ENCODE measurements around the gene DIAPH1.

DIAPH1 gene

DNA sequence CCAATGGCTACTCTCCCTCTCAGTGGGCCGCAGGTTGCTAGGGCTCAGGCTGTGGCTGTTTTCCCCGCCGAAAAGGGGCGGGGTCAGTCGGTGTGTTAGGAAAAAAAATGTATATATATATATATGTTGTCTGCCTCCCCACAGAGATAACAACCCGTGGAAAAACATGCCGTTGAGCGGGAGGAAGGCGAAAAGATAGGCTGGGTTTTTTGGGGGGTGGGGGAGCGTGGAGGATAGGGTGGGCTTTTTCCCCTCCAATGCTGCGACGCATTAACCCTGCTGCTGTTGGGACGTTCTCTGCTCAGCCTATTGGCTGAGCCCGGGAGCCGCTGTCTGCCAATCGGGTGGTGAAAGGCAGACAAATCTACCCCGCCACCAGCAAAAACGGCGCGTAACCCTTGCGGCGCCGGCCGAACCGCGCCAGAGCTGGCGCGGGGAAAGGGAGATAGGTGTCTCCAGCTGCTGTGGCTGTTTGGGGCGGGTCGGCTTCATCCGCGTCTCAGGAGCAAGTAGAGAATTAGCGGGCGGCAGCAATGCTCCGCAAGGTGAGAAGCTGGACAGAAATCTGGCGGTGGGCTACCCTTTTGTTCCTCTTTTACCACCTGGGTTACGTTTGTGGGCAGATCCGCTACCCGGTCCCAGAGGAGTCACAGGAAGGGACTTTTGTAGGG is 134.0 kb downstream of the DIAPH1 start, which contains the start of gene PCDHGC4:
TSS of gene PCDHGC4 (plus strand) at position 390 of the 671 bp plus-strand sequence. CDS start at position 534, 144 bp downstream.
- peak; percentile 35 for DNase-seq (ENCODE audit: extremely low spot score)
- POLR2A ChIA-PET: no interaction called here
- CTCF ChIA-PET: interaction anchor here (0.7 to 3.5 kb wide), 14 partner anchors 8 to 79 kb away, joined by 3 to 28 read pairs (median 5); partner anchors contain the start of genes PCDHGA10, PCDHGB7 and PCDHGC3
- no peak for TF ChIP-seq CTCF (IDR thresholded peaks at IDR 0.05; ENCODE audit: control extremely low read depth, extremely low read depth, low read depth, missing control alignments)

DNA sequence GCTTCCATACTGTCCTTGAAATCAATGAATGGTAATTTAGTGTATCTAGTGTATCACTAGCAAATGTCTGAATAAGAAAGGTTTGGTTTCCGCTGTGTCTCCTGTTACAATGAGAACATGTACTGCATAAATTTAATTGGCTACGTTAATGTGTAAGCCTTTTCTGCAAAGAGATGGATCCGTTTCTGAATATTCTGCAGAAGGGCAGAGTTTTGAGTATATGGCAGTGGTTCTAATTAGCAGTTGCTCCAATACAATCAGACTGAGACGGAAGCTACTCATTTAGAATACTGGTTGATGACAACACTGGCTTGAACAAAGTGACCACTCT is 134.5 kb downstream of the DIAPH1 start:
- ChIA-PET POLR2A (no interaction called here), CTCF (interaction anchor here (0.7 to 4.3 kb wide), 13 partner anchors 9 to 80 kb away, joined by 3 to 22 read pairs (median 5); partner anchors contain the start of genes PCDHGA10, PCDHGA11 and PCDHGC3)
- no peak for TF ChIP-seq CTCF (IDR thresholded peaks at IDR 0.05; ENCODE audit: control extremely low read depth, extremely low read depth, low read depth, missing control alignments)
- no peak for DNase-seq (ENCODE audit: extremely low spot score)

DNA sequence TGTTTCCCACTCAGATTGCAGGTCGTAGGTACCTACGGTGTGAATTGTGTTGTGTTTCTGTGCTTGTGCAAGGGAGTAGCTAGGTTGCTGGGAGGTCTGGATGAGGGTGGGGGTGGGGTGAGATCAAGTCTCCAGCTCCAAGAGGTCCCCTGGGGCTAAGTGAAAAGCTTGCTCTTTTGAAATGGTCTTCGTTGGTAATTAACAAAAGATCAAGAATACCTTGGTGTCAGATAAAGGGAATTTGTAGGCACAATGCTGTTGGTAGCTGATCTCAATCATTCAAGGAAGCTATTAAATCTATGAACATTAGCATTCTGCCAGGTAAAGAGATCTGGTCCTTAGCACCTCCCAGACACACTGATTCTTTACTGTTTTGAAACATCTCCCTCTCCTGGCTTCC is 134.9 kb downstream of the DIAPH1 start:
- ChIA-PET POLR2A (no interaction called here), CTCF (interaction anchor here (1.0 to 4.3 kb wide), 13 partner anchors 8 to 94 kb away, joined by 3 to 22 read pairs (median 4); partner anchors contain the start of genes PCDHGA10, PCDHGA11 and PCDHGC3)
- no peak for DNase-seq (ENCODE audit: extremely low spot score)
- no peak for TF ChIP-seq CTCF (IDR thresholded peaks at IDR 0.05; ENCODE audit: control extremely low read depth, extremely low read depth, low read depth, missing control alignments)

GRCh38 chr5:141479776-141480175 is 139.0 kb downstream of the DIAPH1 start:
- no peak for TF ChIP-seq CTCF (IDR thresholded peaks at IDR 0.05; ENCODE audit: control extremely low read depth, extremely low read depth, low read depth, missing control alignments)
- ChIA-PET CTCF (interaction anchor here (0.9 to 1.5 kb wide), 4 partner anchors 9 to 159 kb away, joined by 3 to 7 read pairs (median 6); partner anchors contain the start of gene TAF7), POLR2A (no interaction called here)
- no peak for DNase-seq (ENCODE audit: extremely low spot score)

- POLR2A ChIA-PET: no interaction called here
- CTCF ChIA-PET: interaction anchor here (0.8 to 8.6 kb wide), 7 partner anchors 9 to 85 kb away, joined by 3 to 130 read pairs (median 4); partner anchors contain the start of gene PCDHGA10
- no peak for DNase-seq (ENCODE audit: extremely low spot score)
- peak; percentile 4 for TF ChIP-seq CTCF (IDR thresholded peaks at IDR 0.05; ENCODE audit: control extremely low read depth, extremely low read depth, low read depth, missing control alignments)
These were observed 140.4 kb downstream of the DIAPH1 start for GRCh38 chr5:141478321-141478945.

DNA sequence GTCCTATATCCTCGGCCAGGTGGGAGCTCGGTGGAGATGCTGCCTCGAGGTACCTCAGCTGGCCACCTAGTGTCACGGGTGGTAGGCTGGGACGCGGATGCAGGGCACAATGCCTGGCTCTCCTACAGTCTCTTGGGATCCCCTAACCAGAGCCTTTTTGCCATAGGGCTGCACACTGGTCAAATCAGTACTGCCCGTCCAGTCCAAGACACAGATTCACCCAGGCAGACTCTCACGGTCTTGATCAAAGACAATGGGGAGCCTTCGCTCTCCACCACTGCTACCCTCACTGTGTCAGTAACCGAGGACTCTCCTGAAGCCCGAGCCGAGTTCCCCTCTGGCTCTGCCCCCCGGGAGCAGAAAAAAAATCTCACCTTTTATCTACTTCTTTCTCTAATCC is 141.0 kb downstream of the DIAPH1 start:
- peak; percentile 12 for DNase-seq (ENCODE audit: extremely low spot score)
- TF ChIP-seq CTCF (IDR thresholded peaks at IDR 0.05; ENCODE audit: control extremely low read depth, extremely low read depth, low read depth, missing control alignments): no peak
- POLR2A ChIA-PET: no interaction called here
- CTCF ChIA-PET: interaction anchor here (0.9 to 8.6 kb wide), 5 partner anchors 32 to 86 kb away, joined by 4 to 130 read pairs (median 35); partner anchors contain the start of gene PCDHGA10
